SK-N-SH (cell line): ENCODE measurements around the gene PLCG1.

Source experiments
- CTCF ChIP-seq: fragments of 200-600 bp; sonication (generic); IDR thresholded peaks from 2 replicates; pipeline ENCODE4 v1.6.1; 2017; ENCODE audit warnings: antibody characterized with exemption, mild to moderate bottlenecking, moderate library complexity
- FOXJ3 ChIP-seq: sonication (generic); formaldehyde crosslinking; IDR thresholded peaks from 2 replicates; pipeline ENCODE4 v1.5.1; 2020; ENCODE audit warnings: mild to moderate bottlenecking, missing genetic modification reagents
- JUND ChIP-seq: IDR thresholded peaks from 2 replicates; pipeline ENCODE4 v1.4.0; 2012
- MAX ChIP-seq: IDR thresholded peaks from 2 replicates; pipeline ENCODE4 v1.4.0; 2012; ENCODE audit warnings: low read depth
- POLR2AphosphoS5 ChIP-seq: IDR thresholded peaks from 2 replicates; pipeline ENCODE4 v1.6.1; 2012; ENCODE audit warnings: low read depth, low read length
- RAD21 ChIP-seq: IDR thresholded peaks from 2 replicates; pipeline ENCODE4 v1.6.1; 2012; ENCODE audit warnings: mild to moderate bottlenecking, low read length
- RFX5 ChIP-seq: IDR thresholded peaks from 2 replicates; pipeline ENCODE4 v1.6.1; 2012; ENCODE audit warnings: mild to moderate bottlenecking, improper control_type of control experiment, low read length
- TAF1 ChIP-seq: IDR thresholded peaks from 2 replicates; pipeline ENCODE4 v1.6.1; 2012; ENCODE audit warnings: low read depth, mild to moderate bottlenecking, low read length, moderate library complexity, borderline replicate concordance
- ZBTB33 ChIP-seq: IDR thresholded peaks from 2 replicates; pipeline ENCODE4 v1.4.0; 2012; ENCODE audit warnings: low read depth, borderline replicate concordance

- no peak for TF ChIP-seq POLR2AphosphoS5
- no peak for TF ChIP-seq CTCF
- no peak for TF ChIP-seq RAD21
- TF ChIP-seq RFX5 = no peak
- no peak for TF ChIP-seq MAX
- no peak for TF ChIP-seq TAF1
- no peak for TF ChIP-seq ZBTB33
- TF ChIP-seq FOXJ3 (CRISPR knock-in tag) = no peak
- TF ChIP-seq JUND = no peak
Measured at GRCh38 chr20:41198443-41198842, 61.1 kb downstream of the PLCG1 start.
